KG1 (cell line): Measurements from ENCODE around the gene INPP5D.
"Not testable (repeated sequence)": the region's sequence is repeated elsewhere in the genome, so short reads cannot be mapped to it uniquely, and the experiment has no call there.

Experiments used
- DNase-seq: peaks from one replicate; lab custom pipeline; 2025; lab: John Stamatoyannopoulos, UW

INPP5D gene

GRCh38 chr2:233092432-233093165 is 32.5 kb downstream of the INPP5D start:
- no peak for DNase-seq

GRCh38 chr2:233093166-233093448 is 33.0 kb downstream of the INPP5D start:
- no peak for DNase-seq

GRCh38 chr2:233093721-233094120 is 33.6 kb downstream of the INPP5D start:
- no peak for DNase-seq

GRCh38 chr2:233094614-233095013 is 34.5 kb downstream of the INPP5D start:
- no peak for DNase-seq

GRCh38 chr2:233096006-233096405 is 35.9 kb downstream of the INPP5D start:
- DNase-seq: no peak

- no peak for DNase-seq
Observed at GRCh38 chr2:233098618-233099017, 38.5 kb downstream of the INPP5D start.

- not testable (repeated sequence) for DNase-seq
Observed at GRCh38 chr2:233099820-233100191, 39.7 kb downstream of the INPP5D start.

GRCh38 chr2:233100192-233100998 is 40.3 kb downstream of the INPP5D start:
- peak; percentile 20 for DNase-seq

- no peak for DNase-seq
Observed at GRCh38 chr2:233101141-233101540, 41.0 kb downstream of the INPP5D start.

- no peak for DNase-seq
Observed at GRCh38 chr2:233101816-233102215, 41.7 kb downstream of the INPP5D start.

- DNase-seq: no peak
Observed at GRCh38 chr2:233105156-233105895, 45.2 kb downstream of the INPP5D start.

GRCh38 chr2:233105930-233106329 is 45.8 kb downstream of the INPP5D start:
- DNase-seq: no peak

- no peak for DNase-seq
Observed at GRCh38 chr2:233107011-233107410, 46.9 kb downstream of the INPP5D start.

GRCh38 chr2:233107831-233108300 is 47.7 kb downstream of the INPP5D start:
- DNase-seq: no peak

- DNase-seq: no peak
Observed at GRCh38 chr2:233108611-233109490, 48.7 kb downstream of the INPP5D start.

GRCh38 chr2:233111427-233111826 is 51.3 kb downstream of the INPP5D start:
- no peak for DNase-seq

GRCh38 chr2:233112329-233112728 is 52.2 kb downstream of the INPP5D start:
- no peak for DNase-seq

- DNase-seq: no peak
Observed at GRCh38 chr2:233112776-233113452, 52.8 kb downstream of the INPP5D start.

- no peak for DNase-seq
Observed at GRCh38 chr2:233114421-233114861, 54.3 kb downstream of the INPP5D start.

- no peak for DNase-seq
Observed at GRCh38 chr2:233115121-233115520, 55.0 kb downstream of the INPP5D start.

- no peak for DNase-seq
Observed at GRCh38 chr2:233115741-233116140, 55.6 kb downstream of the INPP5D start.
